AG04449 (cell line): ENCODE measurements around the gene ACP7.
"Not testable (repeated sequence)": the region's sequence is repeated elsewhere in the genome, so short reads cannot be mapped to it uniquely, and the experiment has no call there.

ENCODE experiments used
- CTCF ChIA-PET: fragments of 350-600 bp; formaldehyde crosslinking; extraction: SDS; loops from one replicate; lab custom pipeline; 2021; ENCODE audit warnings: antibody characterized with exemption; lab: Yijun Ruan, JAX
- POLR2A ChIA-PET: fragments of 400-600, 350-600 bp; formaldehyde crosslinking; extraction: SDS; loops from one replicate; lab custom pipeline; 2020; ENCODE audit warnings: antibody characterized with exemption, inconsistent platforms; lab: Yijun Ruan, JAX
- DNase-seq: peaks from one replicate; pipeline ENCODE4 v3.0.0-alpha.2; 2010; ENCODE audit warnings: low read depth, low spot score
- H3K4me3 ChIP-seq: 2 replicates; pipeline ENCODE4 v1.5.1; 2011; ENCODE audit warnings: low read depth, mild to moderate bottlenecking, control low read depth, low read length
- TF ChIP-seq, protein P1 (sequence below): IDR thresholded peaks from one replicate; pipeline ENCODE4 v1.5.1; 2011; ENCODE audit warnings: mild to moderate bottlenecking, moderate library complexity, low read length, control low read depth, inconsistent platforms; ENCODE audit not compliant: insufficient read depth; ENCODE audit errors: missing control alignments

The ACP7 gene

DNA sequence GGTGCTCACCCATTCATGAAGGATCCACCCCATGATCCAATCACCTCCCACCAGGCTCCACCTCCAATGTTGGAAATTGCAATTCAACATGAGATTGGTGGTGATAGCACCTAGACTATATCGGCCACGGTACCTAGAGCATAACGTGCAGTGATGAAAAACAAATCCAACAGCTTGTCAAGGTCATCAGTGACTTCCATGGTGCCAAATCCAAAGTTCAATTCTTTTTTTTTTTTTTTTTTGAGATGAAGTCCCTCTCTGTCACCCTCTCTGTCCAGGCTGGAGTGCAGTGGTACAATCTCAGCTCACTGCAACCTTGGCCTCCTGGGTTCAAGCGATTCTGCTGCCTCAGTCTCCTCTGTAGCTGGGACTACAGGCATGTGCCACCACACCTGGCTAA lies 17.1 kb upstream of the ACP7 start:
- no peak for DNase-seq
- ChIA-PET POLR2A (no interaction called here), CTCF (interaction anchor here (1.1 to 1.4 kb wide), 2 partner anchors 11 to 43 kb away, joined by 3 to 4 read pairs; no protein-coding TSS in a partner anchor)
- H3K4me3 ChIP-seq = no peak overlapping the region
- TF ChIP-seq, protein P1, sequence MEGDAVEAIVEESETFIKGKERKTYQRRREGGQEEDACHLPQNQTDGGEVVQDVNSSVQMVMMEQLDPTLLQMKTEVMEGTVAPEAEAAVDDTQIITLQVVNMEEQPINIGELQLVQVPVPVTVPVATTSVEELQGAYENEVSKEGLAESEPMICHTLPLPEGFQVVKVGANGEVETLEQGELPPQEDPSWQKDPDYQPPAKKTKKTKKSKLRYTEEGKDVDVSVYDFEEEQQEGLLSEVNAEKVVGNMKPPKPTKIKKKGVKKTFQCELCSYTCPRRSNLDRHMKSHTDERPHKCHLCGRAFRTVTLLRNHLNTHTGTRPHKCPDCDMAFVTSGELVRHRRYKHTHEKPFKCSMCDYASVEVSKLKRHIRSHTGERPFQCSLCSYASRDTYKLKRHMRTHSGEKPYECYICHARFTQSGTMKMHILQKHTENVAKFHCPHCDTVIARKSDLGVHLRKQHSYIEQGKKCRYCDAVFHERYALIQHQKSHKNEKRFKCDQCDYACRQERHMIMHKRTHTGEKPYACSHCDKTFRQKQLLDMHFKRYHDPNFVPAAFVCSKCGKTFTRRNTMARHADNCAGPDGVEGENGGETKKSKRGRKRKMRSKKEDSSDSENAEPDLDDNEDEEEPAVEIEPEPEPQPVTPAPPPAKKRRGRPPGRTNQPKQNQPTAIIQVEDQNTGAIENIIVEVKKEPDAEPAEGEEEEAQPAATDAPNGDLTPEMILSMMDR = no peak

DNA sequence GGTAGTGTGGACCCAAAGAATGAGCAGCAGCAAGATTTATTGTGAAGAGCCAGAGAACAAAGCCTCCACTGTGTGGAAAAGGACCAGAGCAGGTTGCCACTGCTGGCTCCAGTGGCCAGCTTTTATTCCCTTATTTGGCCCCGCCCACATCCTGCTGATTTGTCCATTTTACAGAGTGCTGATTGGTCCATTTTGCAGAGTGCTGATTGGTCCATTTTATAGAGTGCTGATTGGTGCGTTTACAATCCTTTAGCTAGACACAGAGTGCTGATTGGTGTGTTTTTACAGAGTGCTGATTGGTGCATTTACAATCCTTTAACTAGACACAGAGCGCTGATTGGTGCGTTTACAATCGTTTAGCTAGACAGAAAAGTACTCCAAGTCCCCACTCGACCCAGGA lies 15.9 kb upstream of the ACP7 start:
- CTCF ChIA-PET = interaction anchor here (1.1 kb wide), 1 partner anchor 42 kb away, joined by 4 read pairs; no protein-coding TSS in a partner anchor
- POLR2A ChIA-PET, DNase-seq, H3K4me3 ChIP-seq: not testable (repeated sequence)

DNA sequence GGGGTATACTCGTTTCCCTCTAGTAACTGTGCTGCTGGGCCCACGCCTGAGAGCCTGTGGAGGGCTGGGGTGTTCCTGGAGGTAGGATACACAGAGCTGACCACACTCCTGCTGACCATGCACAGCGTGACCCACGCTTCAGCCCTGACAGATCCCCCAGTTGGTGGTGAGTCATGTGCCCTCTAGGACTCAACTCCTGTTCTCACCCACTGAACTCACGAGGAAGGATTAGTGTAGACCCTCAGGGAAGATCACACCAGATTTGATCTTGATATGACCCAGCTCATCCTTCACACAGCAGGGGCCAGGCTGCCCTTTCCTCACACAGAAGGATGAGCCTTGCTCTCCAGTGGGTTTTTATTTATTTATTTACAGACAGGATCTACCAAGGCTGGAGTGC lies 13.3 kb upstream of the ACP7 start:
- POLR2A ChIA-PET = no interaction called here
- no peak for DNase-seq
- TF ChIP-seq, protein P1 = no peak

DNA sequence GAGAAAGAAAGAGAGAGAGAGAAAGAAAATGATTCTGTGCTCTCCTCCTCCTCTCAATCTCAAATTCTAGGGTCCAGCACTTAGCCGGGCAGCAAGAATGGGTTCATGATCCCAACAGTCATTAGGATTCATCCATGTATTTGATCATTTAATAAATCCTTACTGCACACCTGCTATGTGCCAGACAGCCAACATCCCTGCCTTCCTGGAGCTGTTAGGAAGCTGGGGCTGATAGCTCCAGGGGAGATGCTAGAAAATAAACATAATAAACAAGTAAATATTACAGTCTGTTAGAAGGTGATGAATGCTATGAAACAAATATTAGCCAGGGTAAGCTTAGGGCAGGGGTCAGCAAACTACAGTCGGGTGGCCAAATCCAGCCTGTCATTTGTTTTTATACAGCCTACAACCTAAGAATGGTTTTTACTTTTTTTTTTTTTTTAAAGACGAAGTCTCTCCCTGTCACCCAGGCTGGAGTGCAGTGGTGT lies 9.9 kb upstream of the ACP7 start:
- ChIA-PET CTCF (interaction anchor here (0.6 to 1.2 kb wide), 6 partner anchors 9 to 253 kb away, joined by 3 to 4 read pairs (median 4); partner anchors contain the start of genes MRPS12 and SARS2), POLR2A (interaction anchor here (0.6 kb wide), 1 partner anchor 676 kb away, joined by 4 read pairs; no protein-coding TSS in a partner anchor)
- no peak for DNase-seq
- no peak overlapping the region for H3K4me3 ChIP-seq
- TF ChIP-seq, protein P1 = no peak

More for the DNA sequence above, 13.3 kb upstream of the ACP7 start:
- CTCF ChIA-PET = interaction anchor here (1.0 kb wide), 1 partner anchor 39 kb away, joined by 3 read pairs; no protein-coding TSS in a partner anchor
- no peak overlapping the region for H3K4me3 ChIP-seq

DNA sequence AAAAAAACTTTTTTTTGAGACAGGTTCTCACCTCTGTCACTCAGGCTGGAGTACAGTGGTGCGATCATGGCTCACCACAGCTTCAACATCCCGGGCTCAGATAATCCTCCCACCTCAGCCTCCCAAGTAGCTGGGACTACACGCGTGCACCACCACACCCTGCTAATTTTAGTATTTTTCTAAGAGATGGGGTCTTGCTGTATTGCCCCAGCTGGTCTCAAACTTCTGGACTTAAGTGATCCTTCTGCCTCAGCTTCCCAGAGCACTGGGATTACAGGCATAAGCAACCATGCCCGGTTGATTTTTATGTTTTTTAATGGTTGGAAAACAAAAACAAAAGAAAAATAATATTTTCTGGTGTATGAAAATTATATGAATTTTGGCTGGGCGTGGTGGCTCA lies 9.2 kb upstream of the ACP7 start:
- H3K4me3 ChIP-seq = no peak overlapping the region
- no peak for DNase-seq
- POLR2A ChIA-PET = no interaction called here
- TF ChIP-seq, protein P1 = no peak
- CTCF ChIA-PET = interaction anchor here (0.7 to 1.2 kb wide), 4 partner anchors 10 to 253 kb away, joined by 3 to 4 read pairs (median 4); partner anchors contain the start of genes MRPS12 and SARS2

DNA sequence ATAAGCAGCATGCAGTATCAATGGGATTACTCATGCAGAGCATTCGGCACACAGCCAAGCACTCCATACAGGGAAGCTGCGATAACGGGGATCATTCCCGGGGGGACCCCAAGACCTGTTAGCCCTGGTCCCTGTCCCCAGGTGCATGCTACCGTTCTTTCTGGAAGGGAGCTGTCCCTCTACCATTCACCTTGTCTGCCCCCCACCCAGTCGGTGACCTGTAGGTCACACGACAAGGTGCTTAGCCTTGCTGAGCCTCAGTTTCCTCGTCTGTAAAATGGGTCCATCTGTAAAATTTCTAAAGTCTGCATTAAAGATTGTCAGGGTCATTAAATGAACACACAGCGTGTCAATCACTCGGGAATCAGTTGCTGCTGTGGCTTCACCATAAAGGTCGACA lies 6.8 kb upstream of the ACP7 start:
- ChIA-PET CTCF (interaction anchor here (1.3 to 3.4 kb wide), 2 partner anchors 25 to 33 kb away, joined by 4 to 13 read pairs; no protein-coding TSS in a partner anchor), POLR2A (no interaction called here)
- TF ChIP-seq, protein P1 = no peak

More for the DNA sequence above, 6.8 kb upstream of the ACP7 start:
- DNase-seq = no peak
- H3K4me3 ChIP-seq = no peak overlapping the region
